A673 (cell line): Measurements from ENCODE around the gene MPO. TPM values are rescaled to one million over a fixed set of nuclear protein-coding genes. Genes with fewer than 3 reads are reported as not detected.

ENCODE experiments used
- BruUV-seq: library from RNA; stranded (reverse); fragments of 400-500 nt; replicated peaks from 2 replicates; lab custom pipeline; 2021; lab: Mats Ljungman, UMichigan
- CTCF ChIA-PET: fragments of 300-600 bp; sonication (Branson Sonifier 250); formaldehyde crosslinking; loops from one replicate; lab custom pipeline; 2022; ENCODE audit warnings: antibody characterized with exemption; lab: Charles Lee
- POLR2A ChIA-PET: fragments of 300-600 bp; sonication (Branson Sonifier 250); formaldehyde crosslinking; loops from one replicate; lab custom pipeline; 2022; ENCODE audit warnings: antibody characterized with exemption; ENCODE audit not compliant: low non-redundant PET; lab: Charles Lee
- DNase-seq: peaks from one replicate; pipeline ENCODE4 v3.0.0-alpha.2; 2015; ENCODE audit warnings: low spot score
- H3K27ac ChIP-seq: fragments of 200-600 bp; sonication (generic); 2 replicates; pipeline ENCODE4 v1.5.1; 2016; ENCODE audit warnings: mixed run types, low read depth, mild to moderate bottlenecking, mixed read lengths, antibody characterized with exemption, low read length; ENCODE audit not compliant: poor library complexity, severe bottlenecking
- H3K27me3 ChIP-seq: fragments of 200-600 bp; sonication (generic); replicated peaks from 2 replicates; pipeline ENCODE4 v1.6.1; 2017; ENCODE audit warnings: mixed run types, low read depth, mild to moderate bottlenecking, mixed read lengths, antibody characterized with exemption, low read length; ENCODE audit not compliant: insufficient read depth, poor library complexity
- H3K36me3 ChIP-seq: fragments of 200-600 bp; sonication (generic); 2 replicates; pipeline ENCODE4 v1.6.1; 2016; ENCODE audit warnings: mixed run types, mild to moderate bottlenecking, mixed read lengths, antibody characterized with exemption, low read length; ENCODE audit not compliant: insufficient read depth, poor library complexity, severe bottlenecking
- H3K4me1 ChIP-seq: fragments of 200-600 bp; sonication (generic); 2 replicates; pipeline ENCODE4 v1.6.1; 2017; ENCODE audit warnings: mixed run types, mild to moderate bottlenecking, mixed read lengths, antibody characterized with exemption, low read length; ENCODE audit not compliant: insufficient read depth, poor library complexity, severe bottlenecking
- H3K4me3 ChIP-seq: fragments of 200-600 bp; sonication (generic); 2 replicates; pipeline ENCODE4 v1.5.1; 2016; ENCODE audit warnings: low read depth, mixed run types, mild to moderate bottlenecking, mixed read lengths, low read length; ENCODE audit not compliant: poor library complexity, severe bottlenecking
- H3K9me3 ChIP-seq: fragments of 200-600 bp; sonication (generic); 2 replicates; pipeline ENCODE4 v1.6.1; 2016; ENCODE audit warnings: mixed run types, low read depth, mild to moderate bottlenecking, mixed read lengths, antibody characterized with exemption, low read length; ENCODE audit not compliant: poor library complexity, severe bottlenecking
- EZH2 ChIP-seq: fragments of 200-600 bp; sonication (generic); IDR thresholded peaks from 2 replicates; pipeline ENCODE4 v1.6.1; 2017; ENCODE audit warnings: borderline replicate concordance, low read depth, mild to moderate bottlenecking, mixed read lengths, antibody characterized with exemption, low read length; ENCODE audit not compliant: poor library complexity, severe bottlenecking
- intact Hi-C: fragments of 100-400 bp; cut with micrococcal nuclease; formaldehyde crosslinking; loops from one replicate; pipeline ENCODE4 v1.10.0; 2022; ENCODE audit not compliant: unreplicated experiment
- total RNA-seq: library from RNA; stranded (reverse); gene quantifications from 2 replicates; pipeline ENCODE4 v1.2.3, GENCODE V29; 2021
- TF ChIP-seq, protein P1 (sequence below): fragments of 300-800, 200-600 bp; sonication (generic); conservative IDR thresholded peaks from 2 replicates; pipeline ENCODE4 v1.5.1; 2017; ENCODE audit warnings: low read depth, mild to moderate bottlenecking, antibody characterized with exemption, low read length, moderate library complexity, mixed read lengths

The MPO gene
- total RNA-seq, 1 experiment from 2014 or later: not detected

DNA sequence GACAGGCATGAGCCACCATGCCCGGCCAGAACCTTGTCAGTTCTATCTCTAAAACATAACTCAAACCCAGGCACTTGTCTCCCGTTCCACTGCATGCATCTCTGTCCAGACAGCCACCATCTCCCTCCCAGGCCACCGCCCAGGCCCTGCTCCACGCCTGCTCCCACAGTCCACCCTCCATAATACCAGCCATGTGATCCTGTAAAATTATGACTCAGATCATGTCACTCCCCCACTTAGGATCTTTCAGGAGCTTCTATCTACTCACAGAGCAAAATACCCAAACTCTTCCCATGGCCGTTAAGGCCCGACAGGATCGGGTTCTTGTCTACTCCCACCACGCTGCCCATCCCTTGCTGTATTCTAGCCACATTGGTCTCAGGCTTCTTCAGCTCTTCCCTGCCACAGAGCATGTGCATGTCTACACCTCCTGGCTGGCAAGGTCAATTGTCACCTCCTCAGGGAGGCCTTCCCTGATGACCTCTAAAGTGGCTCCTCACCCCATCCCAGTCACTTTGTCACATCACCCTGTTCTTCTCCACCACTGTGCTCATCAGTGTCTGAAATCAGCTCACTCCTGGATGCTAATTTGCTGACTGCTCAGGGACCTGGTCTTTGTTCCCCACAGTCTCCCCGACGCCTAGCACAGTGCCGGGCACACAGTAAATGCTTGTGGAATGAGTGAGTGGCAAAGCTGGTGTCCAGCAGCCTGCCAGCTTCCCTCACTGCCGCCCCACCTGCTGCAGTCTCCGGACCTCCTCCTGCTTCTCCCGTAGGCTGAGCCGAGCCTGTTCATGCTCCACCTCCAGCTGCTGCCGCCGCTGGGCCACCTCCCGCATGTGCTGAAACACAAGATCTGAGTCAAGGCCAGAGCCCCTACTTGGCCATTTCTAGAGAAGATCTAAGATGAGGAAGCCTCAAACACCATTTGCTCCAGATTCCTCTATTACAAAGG is 41.1 kb upstream of the MPO start:
- ChIA-PET CTCF (interaction anchor here (0.6 kb wide), 1 partner anchor 97 kb away, joined by 5 read pairs; no protein-coding TSS in a partner anchor), POLR2A (interaction anchor here (0.7 kb wide), 1 partner anchor 30 kb away, joined by 9 read pairs; no protein-coding TSS in a partner anchor)
- DNase-seq: no peak

DNA sequence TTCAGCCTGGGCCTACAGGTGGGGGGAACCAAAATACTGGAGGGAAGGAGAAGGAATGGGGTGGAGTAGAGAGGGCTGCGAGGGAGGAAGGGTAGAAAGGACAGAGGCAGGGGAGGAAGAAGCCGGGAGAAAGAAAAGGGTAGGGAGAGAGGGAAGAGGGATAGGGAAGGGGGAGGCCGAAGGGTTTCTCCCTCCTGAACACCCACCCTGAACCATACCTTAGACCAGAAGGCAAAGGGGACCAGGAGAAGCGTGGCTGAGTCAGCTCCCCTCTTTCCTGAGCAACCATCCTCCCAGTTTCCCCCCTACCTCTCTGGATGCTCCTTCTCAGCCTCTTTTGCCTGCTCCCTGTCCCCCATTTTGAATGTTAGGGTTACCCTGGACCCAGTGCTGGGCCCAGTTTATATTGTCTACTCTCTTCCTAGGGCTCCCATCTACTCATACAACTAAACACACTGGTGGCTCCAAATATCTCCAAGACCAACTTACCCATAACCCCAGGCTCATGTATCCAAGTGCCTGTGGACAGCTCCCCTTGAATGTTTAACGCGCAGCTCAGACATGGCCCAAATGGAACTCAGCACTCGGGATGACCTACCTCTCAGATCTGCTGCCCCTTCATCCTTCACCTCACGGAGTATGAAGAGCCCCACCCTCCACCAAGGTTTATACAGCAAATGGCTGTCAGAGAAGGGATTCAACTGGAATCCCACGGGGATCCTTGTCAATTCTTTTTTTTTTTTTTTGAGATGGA is 40.0 kb upstream of the MPO start:
- ChIA-PET POLR2A (interaction anchor here (0.7 kb wide), 1 partner anchor 29 kb away, joined by 9 read pairs; no protein-coding TSS in a partner anchor), CTCF (interaction anchor here (0.6 kb wide), 1 partner anchor 96 kb away, joined by 5 read pairs; no protein-coding TSS in a partner anchor)
- Histone ChIP-seq H3K4me1 (no peaks in the 10 kb centered on the region), H3K27ac (no peak overlapping the region), H3K9me3 (no peaks in the 10 kb centered on the region), H3K36me3 (no peaks in the 10 kb centered on the region), H3K4me3 (no peak overlapping the region), H3K27me3 (no peaks in the 10 kb centered on the region)
- TF ChIP-seq, protein P1, sequence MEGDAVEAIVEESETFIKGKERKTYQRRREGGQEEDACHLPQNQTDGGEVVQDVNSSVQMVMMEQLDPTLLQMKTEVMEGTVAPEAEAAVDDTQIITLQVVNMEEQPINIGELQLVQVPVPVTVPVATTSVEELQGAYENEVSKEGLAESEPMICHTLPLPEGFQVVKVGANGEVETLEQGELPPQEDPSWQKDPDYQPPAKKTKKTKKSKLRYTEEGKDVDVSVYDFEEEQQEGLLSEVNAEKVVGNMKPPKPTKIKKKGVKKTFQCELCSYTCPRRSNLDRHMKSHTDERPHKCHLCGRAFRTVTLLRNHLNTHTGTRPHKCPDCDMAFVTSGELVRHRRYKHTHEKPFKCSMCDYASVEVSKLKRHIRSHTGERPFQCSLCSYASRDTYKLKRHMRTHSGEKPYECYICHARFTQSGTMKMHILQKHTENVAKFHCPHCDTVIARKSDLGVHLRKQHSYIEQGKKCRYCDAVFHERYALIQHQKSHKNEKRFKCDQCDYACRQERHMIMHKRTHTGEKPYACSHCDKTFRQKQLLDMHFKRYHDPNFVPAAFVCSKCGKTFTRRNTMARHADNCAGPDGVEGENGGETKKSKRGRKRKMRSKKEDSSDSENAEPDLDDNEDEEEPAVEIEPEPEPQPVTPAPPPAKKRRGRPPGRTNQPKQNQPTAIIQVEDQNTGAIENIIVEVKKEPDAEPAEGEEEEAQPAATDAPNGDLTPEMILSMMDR: no peak
- TF ChIP-seq EZH2: no peak
- intact Hi-C loops: no loop called here
- no peak for DNase-seq
- no TSS peak for BruUV-seq

More for the DNA sequence above, 41.1 kb upstream of the MPO start:
- Histone ChIP-seq H3K27me3 (no peaks in the 10 kb centered on the region), H3K9me3 (no peaks in the 10 kb centered on the region), H3K36me3 (no peaks in the 10 kb centered on the region), H3K4me1 (no peaks in the 10 kb centered on the region), H3K4me3 (no peak overlapping the region), H3K27ac (no peak overlapping the region)
- BruUV-seq: no TSS peak
- intact Hi-C loops: no loop called here
- TF ChIP-seq, protein P1: no peak
- no peak for TF ChIP-seq EZH2

GRCh38 chr17:58320163-58320558 is 39.4 kb upstream of the MPO start:
- Histone ChIP-seq H3K4me1 (no peaks in the 10 kb centered on the region), H3K36me3 (no peaks in the 10 kb centered on the region), H3K4me3 (no peak overlapping the region), H3K27ac (no peak overlapping the region), H3K9me3 (no peaks in the 10 kb centered on the region), H3K27me3 (no peaks in the 10 kb centered on the region)
- no peak for DNase-seq
- ChIA-PET POLR2A (no interaction called here), CTCF (no interaction called here)
- intact Hi-C loops: no loop called here
- BruUV-seq: no TSS peak
- TF ChIP-seq, protein P1: no peak
- no peak for TF ChIP-seq EZH2
